HCT116 (cell line): ENCODE data around the gene TBC1D1. TPM values are rescaled to one million over a fixed set of nuclear protein-coding genes. Genes with fewer than 3 reads are reported as not detected.

Experiments used
- ATAC-seq: fragments of 200-7000 bp; cut with Tn5 transposase; 2 replicates; pipeline ENCODE4 v1.9.1; 2020; ENCODE audit warnings: mild to moderate bottlenecking, moderate library complexity
- BruUV-seq: library from RNA; stranded (reverse); fragments of 400-500 nt; replicated peaks from 2 replicates; lab custom pipeline; 2021; lab: Mats Ljungman, UMichigan
- CTCF ChIA-PET: fragments of 300-600 bp; sonication (Branson Sonifier 250); formaldehyde crosslinking; loops from one replicate; lab custom pipeline; 2021; ENCODE audit warnings: antibody characterized with exemption; lab: Charles Lee
- POLR2A ChIA-PET: fragments of 300-600, 350-600 bp; sonication (Branson Sonifier 250); formaldehyde crosslinking; loops from one replicate; lab custom pipeline; 2021; ENCODE audit warnings: antibody characterized with exemption; lab: Charles Lee
- RAD21 ChIA-PET, 2 experiments: fragments of 300-600 bp; sonication (Branson Sonifier 250); formaldehyde crosslinking; loops; one replicate each; lab custom pipeline; 2023; ENCODE audit warnings: low total read pairs in 2 of 2; ENCODE audit not compliant: uncharacterized antibody in 2 of 2, unreplicated experiment in 2 of 2, low non-redundant PET in 1 of 2; lab: Charles Lee
- DNase-seq: peaks from one replicate; pipeline ENCODE4 v3.0.0-alpha.2; 2010; ENCODE audit warnings: low read depth, low spot score
- H2AFZ ChIP-seq: fragments of 200-600 bp; shearing (Covaris generic), sonication (generic); 2 replicates; pipeline ENCODE4 v1.6.1; 2017; ENCODE audit warnings: low read depth, mixed run types, mixed read lengths, antibody characterized with exemption, low read length; ENCODE audit not compliant: poor library complexity, severe bottlenecking
- H3K27ac ChIP-seq: 2 replicates; pipeline ENCODE4 v1.5.1; 2012; ENCODE audit warnings: low read depth, low read length
- H3K27me3 ChIP-seq: fragments of 200-600 bp; sonication (generic); 2 replicates; pipeline ENCODE4 v1.6.1; 2016; ENCODE audit warnings: mixed run types, low read length, mixed read lengths; ENCODE audit not compliant: insufficient read depth
- H3K36me3 ChIP-seq, 2 experiments: fragments of 200-500 bp in 1 of 2; fragments of 200-600 bp in 1 of 2; sonication (Bioruptor generic) in 1 of 2; sonication (generic) in 1 of 2; 2 replicates each; pipeline versions ENCODE4 v1.5.1 to v1.6.1; 2014 to 2016; ENCODE audit warnings: low read length in 2 of 2, inconsistent platforms in 1 of 2, mixed read lengths in 1 of 2, mixed run types in 1 of 2; ENCODE audit not compliant: insufficient read depth in 2 of 2, control insufficient read depth in 1 of 2
- H3K4me1 ChIP-seq, 2 experiments: fragments of 200-600 bp in 1 of 2; sonication (generic) in 1 of 2; 2 replicates each; pipeline versions ENCODE4 v1.5.1 to v1.6.1; 2012 to 2017; ENCODE audit warnings: low read length in 2 of 2, inconsistent platforms in 1 of 2, mild to moderate bottlenecking in 1 of 2, mixed read lengths in 1 of 2, mixed run types in 1 of 2, moderate library complexity in 1 of 2; ENCODE audit not compliant: insufficient read depth in 2 of 2, control insufficient read depth in 1 of 2
- H3K4me2 ChIP-seq: fragments of 200-600 bp; sonication (generic); 2 replicates; pipeline ENCODE4 v1.6.1; 2017; ENCODE audit warnings: mixed run types, low read length, mixed read lengths
- H3K4me3 ChIP-seq, 2 experiments: fragments of 200-600 bp in 1 of 2; sonication (generic) in 1 of 2; replicated peaks in 1 of 2; 2 replicates each; pipeline ENCODE4 v1.5.1; 2011 to 2016; ENCODE audit warnings: low read length in 2 of 2, control low read depth in 1 of 2, low read depth in 1 of 2, mild to moderate bottlenecking in 1 of 2, mixed read lengths in 1 of 2, mixed run types in 1 of 2
- H3K79me2 ChIP-seq: fragments of 200-600 bp; sonication (generic); 2 replicates; pipeline ENCODE4 v1.6.1; 2017; ENCODE audit warnings: mild to moderate bottlenecking, mixed run types, low read length, moderate library complexity, mixed read lengths; ENCODE audit not compliant: insufficient read depth
- H3K9ac ChIP-seq: fragments of 200-600 bp; sonication (generic); 2 replicates; pipeline ENCODE4 v1.6.1; 2016; ENCODE audit warnings: low read length, mixed read lengths
- H3K9me2 ChIP-seq: fragments of 200-600 bp; sonication (generic), shearing (Covaris generic); 2 replicates; pipeline ENCODE4 v1.6.1; 2017; ENCODE audit warnings: mixed run types, mild to moderate bottlenecking, moderate library complexity; ENCODE audit not compliant: insufficient read depth
- H3K9me3 ChIP-seq, 2 experiments: fragments of 200-500 bp in 1 of 2; fragments of 200-600 bp in 1 of 2; sonication (Bioruptor generic) in 1 of 2; sonication (generic) in 1 of 2; 2 replicates each; pipeline ENCODE4 v1.6.1; 2014 to 2017; ENCODE audit warnings: low read length in 2 of 2, mixed read lengths in 2 of 2, inconsistent platforms in 1 of 2, low read depth in 1 of 2, mild to moderate bottlenecking in 1 of 2, mixed run types in 1 of 2, moderate library complexity in 1 of 2; ENCODE audit not compliant: control insufficient read depth in 1 of 2, insufficient read depth in 1 of 2
- H4K20me1 ChIP-seq: fragments of 200-600 bp; sonication (generic), shearing (Covaris generic); 2 replicates; pipeline ENCODE4 v1.6.1; 2017; ENCODE audit warnings: mixed run types, mild to moderate bottlenecking, moderate library complexity; ENCODE audit not compliant: insufficient read depth
- EGR1 ChIP-seq: IDR thresholded peaks from 2 replicates; pipeline ENCODE4 v1.6.1; 2012; ENCODE audit warnings: low read depth
- EZH2 ChIP-seq: fragments of 200-600 bp; sonication (generic); IDR thresholded peaks from 2 replicates; pipeline ENCODE4 v1.6.1; 2017; ENCODE audit warnings: antibody characterized with exemption, mixed run types
- JUND ChIP-seq: IDR thresholded peaks from 2 replicates; pipeline ENCODE4 v1.6.1; 2012
- POLR2A ChIP-seq: IDR thresholded peaks from 2 replicates; pipeline ENCODE4 v1.7.0; 2011; ENCODE audit warnings: borderline replicate concordance; ENCODE audit not compliant: insufficient read depth, insufficient read length; ENCODE audit errors: extremely low read depth
- POLR2AphosphoS5 ChIP-seq: IDR thresholded peaks from 2 replicates; pipeline ENCODE4 v1.6.1; 2011; ENCODE audit warnings: mild to moderate bottlenecking, low read depth, low read length, moderate library complexity
- RAD21 ChIP-seq: IDR thresholded peaks from 2 replicates; pipeline ENCODE4 v1.6.1; 2012; ENCODE audit warnings: low read depth, mild to moderate bottlenecking
- SRF ChIP-seq: IDR thresholded peaks from 2 replicates; pipeline ENCODE4 v1.6.1; 2012; ENCODE audit warnings: low read depth
- TCF7L2 ChIP-seq: IDR thresholded peaks from 2 replicates; pipeline ENCODE4 v1.7.0; 2011; ENCODE audit warnings: borderline replicate concordance, inconsistent platforms; ENCODE audit not compliant: insufficient read depth, insufficient read length; ENCODE audit errors: extremely low read depth
- YY1 ChIP-seq: IDR thresholded peaks from 2 replicates; pipeline ENCODE4 v1.6.1; 2011; ENCODE audit warnings: low read length, low read depth, moderate library complexity, mild to moderate bottlenecking; ENCODE audit not compliant: insufficient replicate concordance; ENCODE audit errors: extremely low read depth
- ZFX ChIP-seq: fragments of 450-650 bp; IDR thresholded peaks from 2 replicates; pipeline ENCODE4 v1.6.1; 2017
- intact Hi-C: fragments of 100-400 bp; cut with micrococcal nuclease; formaldehyde crosslinking; loops from 2 replicates; pipeline ENCODE4 v1.10.0; 2022
- total RNA-seq: library from RNA; stranded (reverse); gene quantifications from one replicate; pipeline ENCODE4 v1.2.1, GENCODE V29; 2021; ENCODE audit not compliant: unreplicated experiment
- TF ChIP-seq, protein P1 (sequence below): IDR thresholded peaks from 2 replicates; pipeline ENCODE4 v1.6.1; 2012
- TF ChIP-seq, protein P2 (sequence below): IDR thresholded peaks from 2 replicates; pipeline ENCODE4 v1.6.1; 2011; ENCODE audit warnings: mild to moderate bottlenecking, low read length, moderate library complexity; ENCODE audit not compliant: insufficient replicate concordance; ENCODE audit errors: extremely low read depth
- TF ChIP-seq, protein P3 (sequence below), 3 experiments: fragments of 200-600 bp in 1 of 3; sonication (generic) in 1 of 3; IDR thresholded peaks in 2 of 3; conservative IDR thresholded peaks in 1 of 3; 2 replicates each; pipeline ENCODE4 v1.5.1; 2012 to 2017; ENCODE audit warnings: low read depth in 2 of 3, low read length in 2 of 3, antibody characterized with exemption in 1 of 3, borderline replicate concordance in 1 of 3, control low read depth in 1 of 3, mild to moderate bottlenecking in 1 of 3, mixed read lengths in 1 of 3, mixed run types in 1 of 3, moderate library complexity in 1 of 3; ENCODE audit not compliant: insufficient read depth in 1 of 3

TBC1D1 gene
- total RNA-seq, 1 experiment from 2014 or later = 82.7 TPM

DNA sequence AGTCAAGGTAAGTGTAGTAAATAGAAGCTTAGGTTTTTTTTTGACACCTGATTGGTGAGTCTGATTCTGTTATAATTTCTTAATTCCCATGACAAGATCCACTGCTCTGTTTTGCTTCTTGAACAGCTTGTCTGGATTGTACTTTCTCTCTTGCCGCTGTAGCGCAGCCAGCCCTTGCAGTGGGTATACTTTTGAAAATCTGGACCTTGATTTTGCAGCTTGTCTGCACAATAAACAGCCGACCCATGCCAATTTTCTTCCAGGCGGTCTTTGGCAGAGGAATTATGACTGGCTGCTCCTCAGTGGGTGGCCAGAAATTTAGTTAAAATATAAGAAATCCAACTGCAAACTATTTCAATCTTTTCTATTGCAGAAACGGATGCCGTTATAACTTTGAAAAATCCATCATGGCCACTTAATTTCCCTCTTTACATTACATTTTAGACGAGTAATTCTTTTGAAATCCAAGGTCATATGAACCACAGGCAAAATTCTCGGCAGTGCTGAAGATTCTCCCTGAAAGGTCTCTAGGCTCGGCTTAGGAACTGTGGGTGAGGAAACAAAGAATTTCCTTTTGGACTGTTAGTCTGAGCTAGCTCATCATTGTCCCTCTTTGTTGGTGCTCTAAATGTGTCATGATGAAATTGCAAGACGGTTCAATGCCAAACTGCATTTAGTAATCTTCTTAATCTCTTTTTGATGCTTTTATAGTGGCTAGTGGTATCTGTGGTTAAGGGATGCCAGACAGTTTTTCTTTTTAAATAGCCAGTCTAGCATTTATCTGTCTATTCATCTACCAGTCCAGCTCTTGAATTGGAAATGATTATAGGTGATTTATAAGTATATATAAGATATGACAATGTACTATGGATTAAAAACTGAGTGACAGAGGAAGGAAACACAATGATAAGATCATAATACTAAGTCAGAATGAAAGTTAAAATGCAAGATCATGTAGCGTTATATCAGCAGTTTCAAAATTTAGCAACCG lies 37.8 kb downstream of the TBC1D1 start:
- ChIA-PET CTCF (no interaction called here), POLR2A (interaction anchor here (0.6 kb wide), 1 partner anchor 1475 kb away, joined by 4 read pairs; no protein-coding TSS in a partner anchor), RAD21 (no interaction called here)
- intact Hi-C loops = no loop called here
- no peaks in the 10 kb centered on the region for H3K79me2 ChIP-seq
- no peak overlapping the region for H2AFZ ChIP-seq
- no peaks in the 10 kb centered on the region for H4K20me1 ChIP-seq
- no peaks in the 10 kb centered on the region for H3K9me2 ChIP-seq
- TF ChIP-seq JUND (no peak), EGR1 (no peak), SRF (no peak), ZFX (no peak), EZH2 (no peak), YY1 (no peak), POLR2AphosphoS5 (no peak), RAD21 (no peak), TCF7L2 (no peak), POLR2A (no peak)
- TF ChIP-seq, protein P1, sequence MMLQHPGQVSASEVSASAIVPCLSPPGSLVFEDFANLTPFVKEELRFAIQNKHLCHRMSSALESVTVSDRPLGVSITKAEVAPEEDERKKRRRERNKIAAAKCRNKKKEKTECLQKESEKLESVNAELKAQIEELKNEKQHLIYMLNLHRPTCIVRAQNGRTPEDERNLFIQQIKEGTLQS = no peak
- TF ChIP-seq, protein P2, sequence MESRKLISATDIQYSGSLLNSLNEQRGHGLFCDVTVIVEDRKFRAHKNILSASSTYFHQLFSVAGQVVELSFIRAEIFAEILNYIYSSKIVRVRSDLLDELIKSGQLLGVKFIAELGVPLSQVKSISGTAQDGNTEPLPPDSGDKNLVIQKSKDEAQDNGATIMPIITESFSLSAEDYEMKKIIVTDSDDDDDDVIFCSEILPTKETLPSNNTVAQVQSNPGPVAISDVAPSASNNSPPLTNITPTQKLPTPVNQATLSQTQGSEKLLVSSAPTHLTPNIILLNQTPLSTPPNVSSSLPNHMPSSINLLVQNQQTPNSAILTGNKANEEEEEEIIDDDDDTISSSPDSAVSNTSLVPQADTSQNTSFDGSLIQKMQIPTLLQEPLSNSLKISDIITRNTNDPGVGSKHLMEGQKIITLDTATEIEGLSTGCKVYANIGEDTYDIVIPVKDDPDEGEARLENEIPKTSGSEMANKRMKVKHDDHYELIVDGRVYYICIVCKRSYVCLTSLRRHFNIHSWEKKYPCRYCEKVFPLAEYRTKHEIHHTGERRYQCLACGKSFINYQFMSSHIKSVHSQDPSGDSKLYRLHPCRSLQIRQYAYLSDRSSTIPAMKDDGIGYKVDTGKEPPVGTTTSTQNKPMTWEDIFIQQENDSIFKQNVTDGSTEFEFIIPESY = no peak
- TF ChIP-seq, protein P3, sequence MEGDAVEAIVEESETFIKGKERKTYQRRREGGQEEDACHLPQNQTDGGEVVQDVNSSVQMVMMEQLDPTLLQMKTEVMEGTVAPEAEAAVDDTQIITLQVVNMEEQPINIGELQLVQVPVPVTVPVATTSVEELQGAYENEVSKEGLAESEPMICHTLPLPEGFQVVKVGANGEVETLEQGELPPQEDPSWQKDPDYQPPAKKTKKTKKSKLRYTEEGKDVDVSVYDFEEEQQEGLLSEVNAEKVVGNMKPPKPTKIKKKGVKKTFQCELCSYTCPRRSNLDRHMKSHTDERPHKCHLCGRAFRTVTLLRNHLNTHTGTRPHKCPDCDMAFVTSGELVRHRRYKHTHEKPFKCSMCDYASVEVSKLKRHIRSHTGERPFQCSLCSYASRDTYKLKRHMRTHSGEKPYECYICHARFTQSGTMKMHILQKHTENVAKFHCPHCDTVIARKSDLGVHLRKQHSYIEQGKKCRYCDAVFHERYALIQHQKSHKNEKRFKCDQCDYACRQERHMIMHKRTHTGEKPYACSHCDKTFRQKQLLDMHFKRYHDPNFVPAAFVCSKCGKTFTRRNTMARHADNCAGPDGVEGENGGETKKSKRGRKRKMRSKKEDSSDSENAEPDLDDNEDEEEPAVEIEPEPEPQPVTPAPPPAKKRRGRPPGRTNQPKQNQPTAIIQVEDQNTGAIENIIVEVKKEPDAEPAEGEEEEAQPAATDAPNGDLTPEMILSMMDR (IDR thresholded peaks at IDR 0.05 in 2 of 3, conservative IDR thresholded peaks at IDR 0.05 in 1 of 3; ENCODE audit: borderline replicate concordance in 1 of 3, insufficient read depth in 1 of 3, low read depth in 2 of 3, low read length in 2 of 3) = no peak
- no peaks in the 10 kb centered on the region for H3K36me3 ChIP-seq
- H3K27me3 ChIP-seq = no peaks in the 10 kb centered on the region
- H3K4me1 ChIP-seq = no peaks in the 10 kb centered on the region
- no peak overlapping the region for H3K4me3 ChIP-seq
- no peak overlapping the region for H3K4me2 ChIP-seq
- no peaks in the 10 kb centered on the region for H3K9me3 ChIP-seq
- BruUV-seq = no TSS peak
- no peak for DNase-seq
- no peak for ATAC-seq
- H3K9ac ChIP-seq = no peak overlapping the region
- H3K27ac ChIP-seq = no peak overlapping the region
